GOT3 (cell line): ENCODE measurements around the gene RILPL2.
"Not testable (repeated sequence)": the region's sequence is repeated elsewhere in the genome, so short reads cannot be mapped to it uniquely, and the experiment has no call there.

Experiments
- DNase-seq: peaks from one replicate; lab custom pipeline; 2025; ENCODE audit warnings: mixed read lengths; lab: John Stamatoyannopoulos, UW

The RILPL2 gene

DNA sequence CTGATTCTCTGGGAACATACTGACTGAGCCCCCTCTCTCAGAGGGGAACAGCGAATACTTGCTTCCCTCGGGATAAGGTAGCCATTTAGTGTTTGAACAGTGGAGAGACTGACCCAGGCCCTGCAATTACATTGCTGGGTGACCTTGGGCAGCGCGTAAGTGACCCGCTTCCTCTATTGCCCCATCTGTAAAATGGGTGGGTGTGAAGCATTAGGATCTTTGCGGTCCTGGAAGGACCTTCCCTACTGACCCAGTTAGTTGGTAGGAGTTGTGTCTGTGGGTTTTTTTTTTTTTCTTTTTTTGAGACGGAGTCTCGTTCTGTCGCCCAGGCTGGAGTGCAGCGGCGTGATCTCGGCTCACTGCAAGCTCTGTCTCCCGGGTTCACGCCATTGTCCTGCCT, 53.8 kb downstream of the RILPL2 start:
- DNase-seq, result no peak

DNA sequence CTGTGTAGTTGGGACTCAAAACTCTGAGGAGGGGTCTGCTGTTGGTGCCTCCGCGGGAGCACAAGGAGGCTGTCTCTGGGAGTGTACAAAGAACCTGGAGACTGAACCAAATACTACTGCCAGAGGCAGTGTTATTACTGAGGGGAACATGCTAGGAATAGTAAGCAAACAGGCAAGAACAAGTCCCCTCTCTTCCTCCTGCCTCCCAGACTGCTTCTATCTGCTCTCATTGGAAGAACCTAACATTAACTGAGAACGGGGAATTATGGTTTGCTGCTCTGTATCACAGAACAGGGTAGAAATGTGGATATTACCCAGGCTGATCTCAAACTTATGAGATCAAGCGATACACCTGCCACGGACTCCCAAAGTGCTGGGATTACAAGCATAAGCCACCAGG, 57.1 kb downstream of the RILPL2 start:
- no peak for DNase-seq

DNA sequence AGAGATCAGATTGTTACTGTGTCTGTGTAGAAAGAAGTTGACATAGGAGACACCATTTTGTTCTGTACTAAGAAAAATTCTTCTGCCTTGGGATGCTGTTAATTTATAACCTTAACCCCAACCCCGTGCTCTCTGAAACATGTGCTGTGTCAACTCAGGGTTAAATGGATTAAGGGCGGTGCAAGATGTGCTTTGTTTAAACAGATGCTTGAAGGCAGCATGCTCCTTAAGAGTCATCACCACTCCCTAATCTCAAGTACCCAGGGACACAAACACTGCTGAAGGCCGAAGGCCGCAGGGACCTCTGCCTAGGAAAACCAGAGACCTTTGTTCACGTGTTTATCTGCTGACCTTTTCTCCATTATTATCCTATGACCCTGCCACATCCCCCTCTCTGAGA, 64.1 kb downstream of the RILPL2 start:
- DNase-seq, result not testable (repeated sequence)

DNA sequence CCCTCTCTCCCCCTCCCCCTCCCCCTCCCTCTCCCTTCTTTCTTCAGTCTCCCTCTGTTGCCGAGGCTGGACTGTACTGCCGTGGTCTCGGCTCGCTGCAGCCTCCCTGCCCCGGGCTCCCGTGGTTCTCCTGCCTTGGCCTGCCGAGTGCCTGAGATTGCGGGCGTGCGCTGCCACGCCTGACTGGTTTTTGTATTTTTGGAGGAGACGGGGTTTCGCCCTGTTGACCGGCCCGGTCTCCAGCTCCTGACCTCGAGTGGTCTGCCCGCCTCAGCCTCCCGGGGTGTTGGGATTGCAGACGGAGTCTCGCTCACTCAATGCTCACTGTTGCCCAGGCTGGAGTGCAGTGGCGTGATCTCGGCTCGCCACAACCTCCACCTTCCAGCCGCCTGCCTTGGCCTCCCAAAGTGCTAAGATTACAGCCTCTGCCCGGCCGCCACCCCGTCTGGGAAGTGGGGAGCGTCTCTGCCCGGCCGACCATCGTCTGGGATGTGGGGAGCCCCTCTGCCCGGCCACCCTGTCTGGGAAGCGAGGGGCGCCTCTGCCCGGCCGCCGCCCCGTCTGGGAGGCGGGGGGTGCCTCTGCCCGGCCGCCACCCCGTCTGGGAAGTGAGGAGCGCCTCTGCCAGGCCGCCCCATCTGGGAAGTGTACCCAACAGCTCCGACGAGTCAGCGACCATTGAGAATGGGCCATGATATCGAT, 64.7 kb downstream of the RILPL2 start:
- DNase-seq, result not testable (repeated sequence)

DNA sequence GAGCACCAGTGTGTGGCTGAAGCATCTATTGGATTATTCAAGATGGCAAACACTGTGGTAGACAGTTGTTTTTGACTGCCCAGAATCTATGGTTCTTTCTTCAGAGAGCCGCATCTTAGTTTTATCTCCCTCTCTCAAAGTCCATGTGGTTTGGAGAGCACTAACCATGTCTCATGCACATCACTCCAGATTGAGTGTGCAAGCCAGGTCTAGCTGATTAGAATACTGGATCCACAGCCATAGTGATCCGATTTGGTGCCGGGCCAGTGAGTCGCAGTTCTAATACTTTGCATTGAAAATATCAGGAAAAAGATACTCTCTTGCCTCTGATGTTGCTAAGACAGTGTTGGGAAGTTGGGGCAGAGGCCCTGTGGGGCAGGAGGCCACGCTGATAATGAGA, 67.3 kb downstream of the RILPL2 start:
- DNase-seq, result no peak

DNA sequence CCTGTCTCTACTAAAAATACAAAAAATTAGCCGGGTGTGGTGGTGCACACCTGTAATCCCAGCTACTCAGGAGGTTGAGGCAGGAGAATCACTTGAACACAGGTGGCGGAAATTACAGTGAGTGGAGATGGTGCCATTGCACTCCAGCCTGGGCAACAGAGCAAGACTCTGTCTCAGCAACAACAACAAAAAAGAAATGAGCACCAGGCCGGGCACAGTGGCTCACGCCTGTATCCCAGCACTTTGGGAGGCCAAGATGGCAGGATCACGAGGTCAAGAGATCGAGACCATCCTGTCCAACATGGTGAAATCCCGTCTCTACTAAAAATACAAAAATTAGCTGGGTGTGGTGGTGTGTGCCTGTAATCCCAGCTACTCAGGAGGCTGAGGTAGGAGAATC, 68.1 kb downstream of the RILPL2 start:
- DNase-seq, result not testable (repeated sequence)

DNA sequence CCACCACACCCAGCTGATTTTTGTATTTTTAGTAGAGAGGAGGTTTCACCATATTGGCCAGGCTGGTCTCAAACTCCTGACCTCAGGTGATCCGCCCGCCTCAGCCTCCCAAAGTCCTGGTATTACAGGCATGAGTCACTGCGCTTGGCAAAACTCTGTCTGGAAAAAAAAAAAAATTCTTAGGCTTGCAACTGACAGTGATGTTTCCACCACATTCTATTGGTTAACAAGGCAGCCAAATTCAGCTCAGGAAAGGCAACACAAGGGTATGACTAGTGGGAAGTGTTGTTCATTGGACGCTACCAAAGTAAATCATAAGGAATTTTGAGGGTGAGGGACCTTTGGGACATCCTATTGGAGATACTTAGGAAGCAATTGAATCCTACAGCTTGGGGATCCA, 69.0 kb downstream of the RILPL2 start:
- DNase-seq, result no peak
